Astrocyte (in vitro differentiated cells and primary cell): ENCODE results near the gene LPCAT4. TPM values are rescaled to one million over a fixed set of nuclear protein-coding genes. Genes with fewer than 3 reads are reported as not detected.
"Not testable (repeated sequence)": the region's sequence is repeated elsewhere in the genome, so short reads cannot be mapped to it uniquely, and the experiment has no call there.

Experiments used
- DNase-seq: peaks from one replicate; pipeline ENCODE4 v3.0.0-alpha.2; 2010; ENCODE audit warnings: low read depth
- FAIRE-seq: peaks from 2 replicates; lab custom pipeline; 2011; peaks lifted over from hg19 to GRCh38; lab: Jason Lieb, UNC
- H2AFZ ChIP-seq: 2 replicates; pipeline ENCODE4 v1.6.0; 2012; ENCODE audit warnings: low read depth, low read length, inconsistent platforms
- H3K27ac ChIP-seq: 2 replicates; pipeline ENCODE4 v1.5.1; 2011; ENCODE audit warnings: low read depth, low read length, inconsistent platforms
- H3K27me3 ChIP-seq: 2 replicates; pipeline ENCODE4 v1.6.0; 2011; ENCODE audit warnings: low read length, inconsistent platforms; ENCODE audit not compliant: insufficient read depth
- H3K36me3 ChIP-seq: 2 replicates; pipeline ENCODE4 v1.5.1; 2011; ENCODE audit warnings: low read length, inconsistent platforms; ENCODE audit not compliant: insufficient read depth
- H3K4me1 ChIP-seq: 2 replicates; pipeline ENCODE4 v1.5.1; 2011; ENCODE audit warnings: low read length, inconsistent platforms; ENCODE audit not compliant: insufficient read depth
- H3K4me2 ChIP-seq: 2 replicates; pipeline ENCODE4 v1.6.0; 2012; ENCODE audit warnings: low read length, inconsistent platforms
- H3K4me3 ChIP-seq: 2 replicates; pipeline ENCODE4 v1.5.1; 2011; ENCODE audit warnings: low read depth, mild to moderate bottlenecking, low read length, inconsistent platforms; ENCODE audit not compliant: insufficient read depth
- H3K79me2 ChIP-seq: 2 replicates; pipeline ENCODE4 v1.6.0; 2012; ENCODE audit warnings: mild to moderate bottlenecking, low read length, inconsistent platforms; ENCODE audit not compliant: insufficient read depth
- H3K9ac ChIP-seq: 2 replicates; pipeline ENCODE4 v1.6.0; 2012; ENCODE audit warnings: mild to moderate bottlenecking, low read length, inconsistent platforms
- H3K9me3 ChIP-seq: 2 replicates; pipeline ENCODE4 v1.5.1; 2012; ENCODE audit warnings: low read depth, mild to moderate bottlenecking, low read length, inconsistent platforms; ENCODE audit not compliant: insufficient read depth
- H4K20me1 ChIP-seq: 2 replicates; pipeline ENCODE4 v1.6.0; 2012; ENCODE audit warnings: low read length, inconsistent platforms; ENCODE audit not compliant: insufficient read depth
- H3K27ac Mint-ChIP-seq: one replicate; pipeline ENCODE4 v1.8.0; 2021; ENCODE audit warnings: mild to moderate bottlenecking, mixed read lengths; ENCODE audit not compliant: unreplicated experiment
- H3K27me3 Mint-ChIP-seq: one replicate; pipeline ENCODE4 v1.8.0; 2021; ENCODE audit warnings: low read depth, mixed read lengths; ENCODE audit not compliant: unreplicated experiment
- H3K36me3 Mint-ChIP-seq: one replicate; pipeline ENCODE4 v1.8.0; 2021; ENCODE audit warnings: low read depth, mixed read lengths; ENCODE audit not compliant: unreplicated experiment
- H3K4me1 Mint-ChIP-seq: one replicate; pipeline ENCODE4 v1.8.0; 2021; ENCODE audit warnings: low read depth, mixed read lengths; ENCODE audit not compliant: unreplicated experiment
- H3K4me3 Mint-ChIP-seq: one replicate; pipeline ENCODE4 v1.8.0; 2021; ENCODE audit warnings: mild to moderate bottlenecking, moderate library complexity, mixed read lengths; ENCODE audit not compliant: unreplicated experiment
- H3K9me3 Mint-ChIP-seq: one replicate; pipeline ENCODE4 v1.8.0; 2021; ENCODE audit warnings: mild to moderate bottlenecking, mixed read lengths; ENCODE audit not compliant: unreplicated experiment
- CTCF ChIP-seq: IDR thresholded peaks from 2 replicates; pipeline ENCODE4 v1.5.1; 2011; ENCODE audit warnings: low read depth, mild to moderate bottlenecking, inconsistent platforms, low read length, moderate library complexity; ENCODE audit not compliant: insufficient read depth
- EZH2 ChIP-seq: IDR thresholded peaks from 2 replicates; pipeline ENCODE4 v1.6.1; 2012; ENCODE audit warnings: mild to moderate bottlenecking, low read length, inconsistent platforms; ENCODE audit not compliant: insufficient read depth
- total RNA-seq: library from RNA; stranded (reverse); gene quantifications from 2 replicates; pipeline ENCODE4 v1.2.1, GENCODE V29; 2021

Gene LPCAT4
- total RNA-seq, 1 donor from 2014 or later, result 44.4 TPM

- Mint-ChIP-seq H3K4me1 (no peaks in the 10 kb centered on the region), H3K27me3 (no peaks in the 10 kb centered on the region), H3K27ac (no peak overlapping the region), H3K9me3 (peaks cover 5% of the 10 kb centered on the region), H3K4me3 (no peak overlapping the region), H3K36me3 (peaks cover 8% of the 10 kb centered on the region)
- H4K20me1 ChIP-seq, result no peaks in the 10 kb centered on the region
- DNase-seq (no peak), FAIRE-seq (no peak)
- no peaks in the 10 kb centered on the region for H3K79me2 ChIP-seq
- H3K4me3 ChIP-seq, result no peak overlapping the region
- H3K9me3 ChIP-seq, result no peaks in the 10 kb centered on the region
- H3K9ac ChIP-seq, result no peak overlapping the region
- no peak overlapping the region for H3K4me2 ChIP-seq
- H3K27me3 ChIP-seq, result no peaks in the 10 kb centered on the region
- H2AFZ ChIP-seq, result no peak overlapping the region
- H3K27ac ChIP-seq, result no peak overlapping the region
- TF ChIP-seq EZH2 (no peak), CTCF (no peak)
- no peaks in the 10 kb centered on the region for H3K36me3 ChIP-seq
- no peaks in the 10 kb centered on the region for H3K4me1 ChIP-seq
These were observed 9.9 kb upstream of the LPCAT4 start for GRCh38 chr15:34376856-34377255.

- DNase-seq, H3K27ac ChIP-seq, H3K36me3 Mint-ChIP-seq, H3K36me3 ChIP-seq, H3K4me3 Mint-ChIP-seq, H3K4me2 ChIP-seq, H3K27me3 ChIP-seq, H3K4me1 Mint-ChIP-seq, H3K9me3 Mint-ChIP-seq, H3K9ac ChIP-seq, H3K79me2 ChIP-seq, H3K9me3 ChIP-seq, H3K4me1 ChIP-seq, FAIRE-seq, H3K4me3 ChIP-seq, H3K27ac Mint-ChIP-seq, H3K27me3 Mint-ChIP-seq, H2AFZ ChIP-seq, H4K20me1 ChIP-seq: not testable (repeated sequence)
These were observed 8.5 kb upstream of the LPCAT4 start for GRCh38 chr15:34375541-34375940.

- Histone ChIP-seq H3K79me2 (no peaks in the 10 kb centered on the region), H2AFZ (no peak overlapping the region), H3K9me3 (no peaks in the 10 kb centered on the region), H3K4me3 (no peak overlapping the region), H3K4me1 (no peaks in the 10 kb centered on the region), H3K4me2 (no peak overlapping the region), H3K36me3 (no peaks in the 10 kb centered on the region), H4K20me1 (no peaks in the 10 kb centered on the region), H3K27me3 (no peaks in the 10 kb centered on the region), H3K9ac (no peak overlapping the region), H3K27ac (no peak overlapping the region)
- TF ChIP-seq EZH2 (no peak), CTCF (no peak)
- DNase-seq, result no peak
- Mint-ChIP-seq H3K27me3 (no peaks in the 10 kb centered on the region), H3K36me3 (peaks cover 8% of the 10 kb centered on the region), H3K9me3 (peaks cover 5% of the 10 kb centered on the region), H3K4me1 (peaks cover 7% of the 10 kb centered on the region), H3K4me3 (no peak overlapping the region), H3K27ac (no peak overlapping the region)
- no peak for FAIRE-seq
These were observed 7.8 kb upstream of the LPCAT4 start for GRCh38 chr15:34374816-34375215.
